Tibial nerve (tissue), 3 donors: Measurements from ENCODE around the gene KDM4B.

Experiments used
- CTCF ChIP-seq, 5 experiments: fragments of 200-600 bp in 3 of 5; fragments of 450-650 bp in 2 of 5; sonication (generic) in 3 of 5; IDR thresholded peaks; one replicate each; pipeline ENCODE4 v1.5.1; 2016 to 2019; ENCODE audit warnings: antibody characterized with exemption in 5 of 5, mild to moderate bottlenecking in 3 of 5, moderate library complexity in 2 of 5
- POLR2A ChIP-seq, 2 donors: fragments of 450-650 bp; IDR thresholded peaks; one replicate each; pipeline ENCODE4 v1.6.1; 2017; ENCODE audit warnings: antibody characterized with exemption in 2 of 2, mild to moderate bottlenecking in 2 of 2, moderate library complexity in 2 of 2

DNA sequence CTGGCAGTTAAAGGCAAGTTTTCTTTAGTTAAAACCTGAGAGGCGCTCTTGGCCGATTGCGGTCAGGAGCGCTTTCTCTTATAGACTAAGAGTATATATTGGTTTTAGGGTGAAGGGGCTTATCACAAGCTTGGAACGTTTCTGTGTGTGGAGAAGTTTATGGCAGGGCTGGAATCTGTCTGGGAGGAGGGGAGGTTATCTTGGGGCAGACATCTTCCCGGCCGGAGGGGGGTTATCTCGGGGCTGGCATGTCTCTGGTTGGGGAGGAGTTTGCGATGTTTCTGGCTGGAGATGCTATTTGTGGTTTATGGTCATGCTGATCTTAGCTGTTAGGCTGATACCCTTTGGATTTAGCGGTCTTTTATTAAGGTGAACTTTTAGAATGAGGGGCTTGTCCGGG is 18.3 kb downstream of the KDM4B start:
- no peak for TF ChIP-seq POLR2A (IDR thresholded peaks at IDR 0.05)
- no peak for TF ChIP-seq CTCF (IDR thresholded peaks at IDR 0.05)
